IPS-18c (cell line): ENCODE measurements around the gene DNMT3A.
"Not testable (repeated sequence)": the region's sequence is repeated elsewhere in the genome, so short reads cannot be mapped to it uniquely, and the experiment has no call there.

Experiments
- H3K4me3 ChIP-seq: 2 replicates; pipeline ENCODE4 v1.7.0; 2013; ENCODE audit warnings: low read depth, mild to moderate bottlenecking, low read length, moderate library complexity; ENCODE audit not compliant: insufficient read depth
- H3K9me3 ChIP-seq: one replicate; pipeline ENCODE4 v1.6.1; 2013; ENCODE audit warnings: mild to moderate bottlenecking, low read length, moderate library complexity; ENCODE audit not compliant: control insufficient read depth, insufficient read depth

Gene DNMT3A

GRCh38 chr2:25228848-25229278 is 112.9 kb downstream of the DNMT3A start:
- no peak overlapping the region for H3K4me3 ChIP-seq

DNA sequence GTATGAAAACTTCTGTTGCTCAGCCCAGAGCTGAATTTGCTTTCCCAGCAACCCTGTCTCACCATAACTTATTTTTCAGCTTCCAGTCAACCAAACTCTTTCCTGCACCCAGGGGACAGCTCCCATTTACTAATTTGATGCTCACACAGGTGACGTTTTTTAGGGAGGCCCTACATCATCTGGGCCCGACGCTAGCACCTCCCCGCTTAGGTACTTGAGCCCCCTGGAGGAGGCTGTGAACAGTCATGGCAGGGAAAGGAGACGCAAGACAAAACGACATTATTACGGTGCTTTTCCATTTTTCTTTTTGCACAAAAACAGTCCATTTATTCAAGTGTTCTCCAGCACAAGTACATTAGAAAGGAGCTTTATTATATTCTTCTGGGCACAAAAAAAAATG is 114.1 kb downstream of the DNMT3A start:
- Histone ChIP-seq H3K9me3 (no peaks in the 10 kb centered on the region), H3K4me3 (no peak overlapping the region)

More at GRCh38 chr2:25228848-25229278, 112.9 kb downstream of the DNMT3A start:
- no peaks in the 10 kb centered on the region for H3K9me3 ChIP-seq

GRCh38 chr2:25226827-25227226 is 114.9 kb downstream of the DNMT3A start:
- H3K4me3 ChIP-seq, result no peak overlapping the region
- H3K9me3 ChIP-seq, result no peaks in the 10 kb centered on the region

DNA sequence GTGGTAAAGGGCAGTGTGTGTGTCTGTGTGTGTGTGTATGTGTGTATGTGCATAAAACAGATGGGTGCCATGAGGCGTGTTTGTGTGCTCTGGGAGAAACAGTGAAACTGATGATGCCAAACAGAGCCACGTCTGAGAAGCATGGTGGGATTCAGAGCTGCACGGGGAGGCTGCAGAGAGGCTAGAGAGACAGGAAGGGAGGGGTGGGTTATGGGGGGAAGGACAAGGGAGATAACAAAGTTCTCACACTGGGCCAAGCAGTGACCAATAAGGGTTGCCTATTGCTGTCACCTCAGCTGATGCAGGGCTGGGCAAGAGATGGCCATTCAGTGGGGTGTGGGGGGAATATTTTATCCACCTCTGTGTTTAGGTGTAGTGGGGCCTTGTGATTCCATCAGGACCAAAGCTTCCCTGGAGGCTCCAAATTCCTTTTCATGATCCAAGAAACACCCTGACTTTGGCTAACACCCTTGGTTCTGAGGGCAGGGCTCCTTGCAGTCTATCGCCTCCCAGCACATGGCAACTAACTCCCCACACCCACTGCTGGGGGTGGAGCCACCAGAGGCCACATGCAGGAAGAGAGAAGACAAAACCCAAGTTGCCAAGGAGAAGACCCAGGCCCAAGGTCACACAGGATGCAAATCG is 119.1 kb downstream of the DNMT3A start:
- no peak overlapping the region for H3K4me3 ChIP-seq
- no peaks in the 10 kb centered on the region for H3K9me3 ChIP-seq

DNA sequence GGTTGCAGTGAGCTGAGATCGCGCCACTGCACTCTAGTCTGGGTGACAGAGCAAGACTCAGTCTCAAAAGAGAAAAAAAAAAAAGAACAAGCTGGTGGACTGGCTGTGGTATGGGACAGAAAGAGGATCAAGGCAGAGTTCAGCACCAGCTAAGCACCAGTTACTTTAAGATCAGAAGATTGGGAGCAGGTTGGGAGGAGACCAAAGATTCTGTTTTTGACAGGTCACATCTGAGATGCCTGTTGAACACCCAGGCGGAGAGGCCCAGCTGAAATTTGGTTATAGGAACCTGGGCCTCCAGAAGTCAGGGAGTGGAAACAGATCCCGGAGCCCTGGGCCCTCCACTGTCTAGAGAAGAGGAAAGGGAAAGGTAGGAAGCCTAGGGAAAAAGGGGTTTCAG is 120.1 kb downstream of the DNMT3A start:
- H3K4me3 ChIP-seq, result no peak overlapping the region
- H3K9me3 ChIP-seq, result no peaks in the 10 kb centered on the region

- no peaks in the 10 kb centered on the region for H3K9me3 ChIP-seq
- no peak overlapping the region for H3K4me3 ChIP-seq
These were observed 121.4 kb downstream of the DNMT3A start for GRCh38 chr2:25220313-25220712.

GRCh38 chr2:25219621-25220020 is 122.1 kb downstream of the DNMT3A start:
- H3K4me3 ChIP-seq, result no peak overlapping the region
- no peaks in the 10 kb centered on the region for H3K9me3 ChIP-seq

- Histone ChIP-seq H3K9me3 (no peaks in the 10 kb centered on the region), H3K4me3 (no peak overlapping the region)
These were observed 123.6 kb downstream of the DNMT3A start for GRCh38 chr2:25218100-25218499.

- Histone ChIP-seq H3K9me3 (no peaks in the 10 kb centered on the region), H3K4me3 (peak overlapping the region; percentile 76)
These were observed 125.6 kb downstream of the DNMT3A start for GRCh38 chr2:25215948-25216679.

DNA sequence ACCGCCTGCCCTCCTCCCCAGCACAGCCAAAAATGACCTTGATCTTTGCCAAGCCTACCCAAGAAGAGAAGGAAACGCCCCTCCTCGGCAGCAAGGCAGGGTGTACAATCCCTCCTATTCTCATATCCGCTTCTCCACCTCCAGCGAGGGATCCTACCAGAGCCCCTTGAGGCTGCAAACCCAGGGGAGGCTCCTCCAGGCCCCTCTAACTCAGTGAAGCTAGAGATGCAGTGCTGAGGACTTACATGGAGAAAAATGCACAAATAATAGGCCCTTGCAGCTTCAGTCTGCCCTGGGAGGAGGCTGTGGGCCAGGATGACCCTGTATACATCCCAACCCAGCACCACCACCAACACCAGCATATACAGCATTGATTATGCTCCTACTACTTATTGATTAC is 126.5 kb downstream of the DNMT3A start:
- H3K4me3 ChIP-seq, result peak overlapping the region; percentile 76; the same call in 1 of the 2 replicates

DNA sequence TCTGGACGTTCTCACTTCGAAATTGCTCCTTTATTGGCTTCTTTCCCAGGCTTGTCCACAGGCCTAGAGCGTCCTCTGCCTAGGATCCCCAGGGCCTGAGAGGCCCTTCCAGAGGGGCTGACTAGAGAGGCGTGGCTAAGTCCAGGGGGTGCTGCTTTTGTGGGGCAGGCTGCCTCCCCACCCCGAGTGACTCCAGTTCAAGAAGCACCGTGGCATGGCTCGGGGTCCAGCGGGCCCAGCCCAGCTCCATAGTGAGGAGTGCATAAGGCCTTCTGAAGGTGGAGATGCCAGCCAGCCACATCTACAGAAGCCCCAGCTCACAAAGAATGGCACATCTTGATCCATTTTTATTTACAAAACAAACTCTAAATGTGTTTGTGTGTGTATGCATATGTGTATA is 128.5 kb downstream of the DNMT3A start:
- Histone ChIP-seq H3K9me3 (no peaks in the 10 kb centered on the region), H3K4me3 (no peak overlapping the region)

More for the DNA sequence above, 126.5 kb downstream of the DNMT3A start:
- H3K9me3 ChIP-seq, result no peaks in the 10 kb centered on the region

GRCh38 chr2:25210923-25211322 is 130.8 kb downstream of the DNMT3A start:
- H3K9me3 ChIP-seq, result not testable (repeated sequence)

DNA sequence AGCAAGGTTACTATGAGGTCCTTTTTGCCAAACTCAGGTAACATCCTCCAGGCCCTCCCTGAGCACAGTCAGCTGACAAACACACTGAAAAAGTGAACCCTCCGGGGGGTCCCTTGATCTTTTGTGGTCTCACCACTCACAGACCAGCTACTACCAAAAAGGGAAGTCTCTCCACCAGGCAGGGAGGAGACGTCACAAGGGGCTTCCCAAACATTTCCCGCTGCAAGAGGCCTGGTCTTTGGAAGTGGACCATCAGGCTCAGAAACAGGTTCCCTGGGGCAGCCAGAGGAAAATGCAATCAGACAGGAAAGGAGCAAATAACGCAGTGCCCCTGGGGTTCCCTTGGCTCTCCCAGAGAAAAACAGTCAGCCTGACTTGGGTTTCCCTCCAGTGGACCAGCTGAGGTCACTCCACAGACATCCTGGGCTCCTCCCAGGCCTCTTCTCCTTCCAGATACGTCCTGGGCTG is 134.6 kb downstream of the DNMT3A start:
- no peak overlapping the region for H3K4me3 ChIP-seq
- H3K9me3 ChIP-seq, result no peaks in the 10 kb centered on the region

More at GRCh38 chr2:25210923-25211322, 130.8 kb downstream of the DNMT3A start:
- H3K4me3 ChIP-seq, result not testable (repeated sequence)

DNA sequence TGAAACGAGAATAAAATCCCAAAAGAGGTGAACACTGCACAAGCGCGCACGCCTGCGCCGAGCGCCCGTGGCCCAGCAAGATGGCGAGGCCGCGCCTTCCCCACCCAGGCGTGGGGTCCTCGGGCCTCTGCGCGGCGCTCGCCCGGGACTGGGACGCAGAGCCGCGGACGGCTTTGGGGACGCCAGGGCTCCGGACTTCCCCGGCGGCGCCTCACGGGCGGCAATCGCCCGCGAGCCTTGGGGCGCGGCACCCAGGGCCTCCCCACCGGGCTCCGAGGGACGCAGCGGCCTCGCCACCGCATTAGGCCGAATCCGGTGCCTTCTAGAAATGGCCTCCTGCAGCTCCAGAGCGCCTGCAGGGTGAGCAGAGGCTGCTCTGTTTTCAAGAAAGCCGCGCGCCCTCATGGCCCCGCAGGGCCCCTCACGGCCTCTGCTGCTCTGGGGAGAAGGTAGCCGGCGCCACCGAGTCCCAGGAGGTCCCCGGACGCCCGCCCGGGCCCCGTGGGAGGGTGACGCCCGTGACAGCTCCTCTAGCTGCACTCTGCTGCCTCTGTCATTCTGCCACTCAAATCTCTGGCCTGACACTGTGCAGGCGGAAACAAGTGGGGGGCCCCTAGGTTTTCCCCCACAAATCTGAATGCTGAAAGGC is 137.4 kb downstream of the DNMT3A start:
- Histone ChIP-seq H3K9me3 (no peaks in the 10 kb centered on the region), H3K4me3 (no peak overlapping the region)

GRCh38 chr2:25202275-25202674 is 139.4 kb downstream of the DNMT3A start:
- no peak overlapping the region for H3K4me3 ChIP-seq

DNA sequence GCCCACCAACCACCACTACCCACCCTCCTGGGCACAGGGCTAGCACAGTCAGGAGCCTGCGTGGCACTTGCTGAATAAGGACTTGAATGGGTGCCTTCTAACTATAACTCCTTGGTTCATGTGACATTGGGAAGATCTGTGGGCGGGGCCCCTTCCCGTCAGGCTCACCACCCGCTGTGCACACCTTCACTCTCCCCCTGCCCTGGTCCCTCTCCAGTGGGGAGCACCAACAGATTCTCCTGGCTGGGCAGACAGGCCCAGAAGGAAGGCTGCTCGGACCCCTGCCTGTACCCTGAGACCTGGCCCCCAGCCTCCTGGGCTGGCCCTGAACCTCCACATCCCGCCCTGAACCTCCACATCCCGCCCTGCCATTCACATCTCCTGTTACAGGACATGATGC is 139.9 kb downstream of the DNMT3A start:
- H3K4me3 ChIP-seq, result no peak overlapping the region

More at GRCh38 chr2:25202275-25202674, 139.4 kb downstream of the DNMT3A start:
- H3K9me3 ChIP-seq, result no peaks in the 10 kb centered on the region

DNA sequence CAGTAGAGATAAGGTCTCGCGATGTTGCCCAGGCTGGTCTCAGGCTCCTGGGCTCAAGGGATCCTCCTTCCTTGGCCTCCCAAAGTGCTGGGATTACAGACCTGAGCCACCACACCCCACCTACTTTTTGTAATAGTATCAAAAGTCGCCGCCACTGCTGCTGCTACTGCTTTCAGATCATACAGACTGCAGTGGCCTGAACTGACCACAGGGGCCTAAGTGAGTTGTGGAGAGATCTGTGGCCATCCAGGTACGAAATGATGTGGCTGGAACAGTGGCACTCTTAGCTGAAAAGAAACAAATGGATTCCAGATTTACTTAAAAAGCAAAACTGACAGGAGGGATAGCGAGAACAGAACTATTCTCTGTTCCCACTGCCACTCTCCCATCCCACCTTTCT is 140.5 kb downstream of the DNMT3A start:
- H3K9me3 ChIP-seq, result no peaks in the 10 kb centered on the region
- H3K4me3 ChIP-seq, result no peak overlapping the region

More for the DNA sequence above, 139.9 kb downstream of the DNMT3A start:
- no peaks in the 10 kb centered on the region for H3K9me3 ChIP-seq

GRCh38 chr2:25198576-25198975 is 143.1 kb downstream of the DNMT3A start:
- H3K4me3 ChIP-seq, result no peak overlapping the region
- H3K9me3 ChIP-seq, result no peaks in the 10 kb centered on the region
